ENCODE data around the gene FBXW8. TPM values are rescaled to one million over a fixed set of nuclear protein-coding genes. Genes with fewer than 3 reads are reported as not detected.

Gene FBXW8
- total RNA-seq, 1 experiment from 2014 or later = 24.2 TPM

DNA sequence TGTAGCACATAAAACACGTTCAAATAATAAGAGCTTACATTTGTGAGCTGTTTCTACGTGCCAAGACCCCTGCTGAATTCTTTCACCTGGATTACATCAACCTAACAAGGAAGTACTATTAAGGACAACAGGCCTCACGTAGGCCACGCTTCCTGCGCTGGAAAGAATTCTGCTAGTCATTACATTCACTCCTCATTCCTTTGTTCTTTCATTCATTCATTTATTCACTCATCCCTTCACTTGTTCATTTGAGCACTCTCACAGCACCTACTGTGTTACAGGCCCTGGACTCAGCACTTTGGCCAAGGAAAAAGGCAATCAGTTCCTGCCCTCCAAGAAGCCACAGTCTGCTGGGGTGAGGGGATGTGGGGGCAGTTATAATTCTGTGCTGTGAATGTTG is 160.3 kb downstream of the FBXW8 start:
- TF ChIP-seq, protein P1, sequence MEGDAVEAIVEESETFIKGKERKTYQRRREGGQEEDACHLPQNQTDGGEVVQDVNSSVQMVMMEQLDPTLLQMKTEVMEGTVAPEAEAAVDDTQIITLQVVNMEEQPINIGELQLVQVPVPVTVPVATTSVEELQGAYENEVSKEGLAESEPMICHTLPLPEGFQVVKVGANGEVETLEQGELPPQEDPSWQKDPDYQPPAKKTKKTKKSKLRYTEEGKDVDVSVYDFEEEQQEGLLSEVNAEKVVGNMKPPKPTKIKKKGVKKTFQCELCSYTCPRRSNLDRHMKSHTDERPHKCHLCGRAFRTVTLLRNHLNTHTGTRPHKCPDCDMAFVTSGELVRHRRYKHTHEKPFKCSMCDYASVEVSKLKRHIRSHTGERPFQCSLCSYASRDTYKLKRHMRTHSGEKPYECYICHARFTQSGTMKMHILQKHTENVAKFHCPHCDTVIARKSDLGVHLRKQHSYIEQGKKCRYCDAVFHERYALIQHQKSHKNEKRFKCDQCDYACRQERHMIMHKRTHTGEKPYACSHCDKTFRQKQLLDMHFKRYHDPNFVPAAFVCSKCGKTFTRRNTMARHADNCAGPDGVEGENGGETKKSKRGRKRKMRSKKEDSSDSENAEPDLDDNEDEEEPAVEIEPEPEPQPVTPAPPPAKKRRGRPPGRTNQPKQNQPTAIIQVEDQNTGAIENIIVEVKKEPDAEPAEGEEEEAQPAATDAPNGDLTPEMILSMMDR (IDR thresholded peaks at IDR 0.05; ENCODE audit: unreplicated experiment) = no peak
- CTCF ChIA-PET = interaction anchor here (1.1 kb wide), 1 partner anchor 518 kb away, joined by 5 read pairs; no protein-coding TSS in a partner anchor
- Mint-ChIP-seq H3K27me3 (ENCODE audit: insufficient read depth, unreplicated experiment) (peaks cover 6% of the 10 kb centered on the region), H3K4me1 (ENCODE audit: insufficient read depth, unreplicated experiment) (no peaks in the 10 kb centered on the region), H3K9me3 (ENCODE audit: unreplicated experiment) (no peaks in the 10 kb centered on the region), H3K4me3 (ENCODE audit: unreplicated experiment) (no peak overlapping the region), H3K36me3 (ENCODE audit: insufficient read depth, unreplicated experiment) (no peaks in the 10 kb centered on the region), H3K27ac (ENCODE audit: low read depth, unreplicated experiment) (no peak overlapping the region)
- no peak for DNase-seq (ENCODE audit: unreplicated experiment)
- BruUV-seq (replicated peaks) = no TSS peak
- intact Hi-C loops (cut with micrococcal nuclease) = no loop called here
- POLR2A ChIA-PET = no interaction called here

GRCh38 chr12:117072106-117072505 is 161.4 kb downstream of the FBXW8 start:
- Mint-ChIP-seq H3K4me1 (ENCODE audit: insufficient read depth, unreplicated experiment) (no peaks in the 10 kb centered on the region), H3K27me3 (ENCODE audit: insufficient read depth, unreplicated experiment) (peaks cover 3% of the 10 kb centered on the region), H3K4me3 (ENCODE audit: unreplicated experiment) (no peak overlapping the region), H3K9me3 (ENCODE audit: unreplicated experiment) (no peaks in the 10 kb centered on the region), H3K27ac (ENCODE audit: low read depth, unreplicated experiment) (no peak overlapping the region), H3K36me3 (ENCODE audit: insufficient read depth, unreplicated experiment) (no peaks in the 10 kb centered on the region)
- ChIA-PET CTCF (no interaction called here), POLR2A (no interaction called here)
- TF ChIP-seq, protein P1 (IDR thresholded peaks at IDR 0.05; ENCODE audit: unreplicated experiment) = no peak
- BruUV-seq (replicated peaks) = no TSS peak
- no peak for DNase-seq (ENCODE audit: unreplicated experiment)
- intact Hi-C loops (cut with micrococcal nuclease) = no loop called here

DNA sequence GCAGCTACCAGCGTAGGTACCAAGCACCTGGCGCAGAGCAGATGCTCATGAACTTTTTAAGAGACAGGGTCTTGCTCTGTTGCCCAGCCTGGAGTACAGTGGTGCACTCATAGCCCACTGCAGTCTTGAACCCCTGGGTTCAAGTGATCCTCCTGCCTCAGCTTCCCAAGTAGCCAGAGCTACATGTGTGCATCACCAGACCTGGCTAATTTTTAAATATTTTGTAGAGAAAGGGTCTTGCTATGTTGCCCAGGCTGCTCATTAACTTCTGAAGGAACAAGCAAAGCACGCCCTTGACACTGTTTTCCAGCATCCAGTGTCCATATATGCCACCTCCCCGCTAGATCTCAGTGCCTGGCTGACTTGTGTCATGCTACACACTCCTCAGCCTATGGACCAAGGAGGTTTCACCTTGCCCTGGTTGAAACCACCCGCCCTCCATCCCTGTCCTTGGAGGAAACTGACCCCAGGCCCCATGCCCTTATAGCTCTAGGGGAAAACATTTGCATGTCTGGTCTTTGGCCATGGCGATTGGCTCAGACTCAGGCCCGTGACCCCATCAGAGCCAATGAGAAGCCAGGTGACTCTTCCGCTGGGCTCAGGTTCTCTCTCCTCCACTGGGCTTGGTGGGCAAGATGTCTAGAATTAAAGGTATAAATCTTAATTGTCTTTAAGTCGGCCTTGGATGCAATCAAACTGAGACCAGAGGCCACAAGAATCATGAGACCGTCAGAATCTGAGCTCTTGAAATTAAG is 162.2 kb downstream of the FBXW8 start:
- no peaks in the 10 kb centered on the region for H3K36me3 Mint-ChIP-seq (ENCODE audit: insufficient read depth, unreplicated experiment)
- TF ChIP-seq, protein P1 (IDR thresholded peaks at IDR 0.05; ENCODE audit: unreplicated experiment) = no peak
- CTCF ChIA-PET = interaction anchor here (0.6 kb wide), 1 partner anchor 14 kb away, joined by 3 read pairs; no protein-coding TSS in a partner anchor
- intact Hi-C loops (cut with micrococcal nuclease) = no loop called here
- POLR2A ChIA-PET = no interaction called here
- no peaks in the 10 kb centered on the region for H3K9me3 Mint-ChIP-seq (ENCODE audit: unreplicated experiment)
- no peaks in the 10 kb centered on the region for H3K4me1 Mint-ChIP-seq (ENCODE audit: insufficient read depth, unreplicated experiment)
- no peak for DNase-seq (ENCODE audit: unreplicated experiment)
- BruUV-seq (replicated peaks) = no TSS peak
- no peak overlapping the region for H3K27ac Mint-ChIP-seq (ENCODE audit: low read depth, unreplicated experiment)
- H3K4me3 Mint-ChIP-seq (ENCODE audit: unreplicated experiment) = no peak overlapping the region
- peaks cover 11% of the 10 kb centered on the region for H3K27me3 Mint-ChIP-seq (ENCODE audit: insufficient read depth, unreplicated experiment)

GRCh38 chr12:117073611-117074010 is 162.9 kb downstream of the FBXW8 start:
- ChIA-PET CTCF (interaction anchor here (0.6 kb wide), 1 partner anchor 14 kb away, joined by 3 read pairs; no protein-coding TSS in a partner anchor), POLR2A (no interaction called here)
- Mint-ChIP-seq H3K36me3 (ENCODE audit: insufficient read depth, unreplicated experiment) (no peaks in the 10 kb centered on the region), H3K4me1 (ENCODE audit: insufficient read depth, unreplicated experiment) (no peaks in the 10 kb centered on the region), H3K27me3 (ENCODE audit: insufficient read depth, unreplicated experiment) (peaks cover 18% of the 10 kb centered on the region), H3K9me3 (ENCODE audit: unreplicated experiment) (no peaks in the 10 kb centered on the region), H3K27ac (ENCODE audit: low read depth, unreplicated experiment) (no peak overlapping the region), H3K4me3 (ENCODE audit: unreplicated experiment) (no peak overlapping the region)
- BruUV-seq (replicated peaks) = no TSS peak
- DNase-seq (ENCODE audit: unreplicated experiment) = no peak
- intact Hi-C loops (cut with micrococcal nuclease) = no loop called here
- TF ChIP-seq, protein P1 (IDR thresholded peaks at IDR 0.05; ENCODE audit: unreplicated experiment) = no peak

All from MCF 10A (cell line).